Glutamatergic neuron (in vitro differentiated cells): ENCODE data around the gene LCK. TPM values are rescaled to one million over a fixed set of nuclear protein-coding genes. Genes with fewer than 3 reads are reported as not detected.

Source experiments
- DNase-seq: peaks from one replicate; pipeline ENCODE4 v3.0.0; 2022
- H3K27ac Mint-ChIP-seq: one replicate; pipeline ENCODE4 v1.8.0; 2020; ENCODE audit warnings: mild to moderate bottlenecking, mixed read lengths, inconsistent platforms; ENCODE audit not compliant: unreplicated experiment
- H3K27me3 Mint-ChIP-seq: one replicate; pipeline ENCODE4 v1.8.0; 2020; ENCODE audit warnings: mild to moderate bottlenecking, moderate library complexity, mixed read lengths, inconsistent platforms; ENCODE audit not compliant: unreplicated experiment
- H3K36me3 Mint-ChIP-seq: one replicate; pipeline ENCODE4 v1.8.0; 2020; ENCODE audit warnings: mild to moderate bottlenecking, mixed read lengths, inconsistent platforms; ENCODE audit not compliant: unreplicated experiment
- H3K4me1 Mint-ChIP-seq: one replicate; pipeline ENCODE4 v1.8.0; 2020; ENCODE audit warnings: mild to moderate bottlenecking, low read depth, mixed read lengths, inconsistent platforms; ENCODE audit not compliant: unreplicated experiment
- H3K4me3 Mint-ChIP-seq: one replicate; pipeline ENCODE4 v1.8.0; 2020; ENCODE audit warnings: mild to moderate bottlenecking, mixed read lengths, inconsistent platforms; ENCODE audit not compliant: unreplicated experiment
- H3K9me3 Mint-ChIP-seq: one replicate; pipeline ENCODE4 v1.8.0; 2020; ENCODE audit warnings: mild to moderate bottlenecking, moderate library complexity, mixed read lengths, inconsistent platforms; ENCODE audit not compliant: unreplicated experiment
- CTCF ChIP-seq: fragments of 200-600 bp; sonication (generic); IDR thresholded peaks from one replicate; pipeline ENCODE4 v1.5.0; 2021; ENCODE audit not compliant: partially characterized antibody, unreplicated experiment
- total RNA-seq: library from RNA; stranded (reverse); fragmentation: NEBNext Ultra II Directional; extraction: Animal tissue kit (Norgen Biotek cat#: 25700); gene quantifications from one replicate; pipeline ENCODE4 v1.2.1, GENCODE V29; 2021; ENCODE audit not compliant: unreplicated experiment

The LCK gene
- total RNA-seq, 1 donor from 2014 or later: 0.37 TPM

- DNase-seq: no peak
- peaks cover 9% of the 10 kb centered on the region for H3K9me3 Mint-ChIP-seq
- H3K27ac Mint-ChIP-seq: no peak within 1 kb of the TSS
- peaks cover 8% of the 10 kb centered on the region for H3K27me3 Mint-ChIP-seq
- H3K4me1 Mint-ChIP-seq: no peaks in the 10 kb centered on the region
- TF ChIP-seq CTCF: no peak
- H3K36me3 Mint-ChIP-seq: no peaks in the 10 kb centered on the region
- H3K4me3 Mint-ChIP-seq: no peak within 1 kb of the TSS
Observed at GRCh38 chr1:32208891-32209328, 42.2 kb upstream of the LCK start, which contains the start of gene DCDC2B. Gene DCDC2B, plus strand, starts transcription at chr1:32209089. Its CDS starts 5 bp downstream, at chr1:32209094.

GRCh38 chr1:32215629-32216480 lies 35.2 kb upstream of the LCK start:
- H3K27ac Mint-ChIP-seq: no peak overlapping the region
- H3K4me3 Mint-ChIP-seq: peak overlapping the region; percentile 38
- peaks cover 3% of the 10 kb centered on the region for H3K9me3 Mint-ChIP-seq
- peaks cover under 1% of the 10 kb centered on the region for H3K4me1 Mint-ChIP-seq
- TF ChIP-seq CTCF: peak; percentile 70
- DNase-seq: peak; percentile 82
- peaks cover 3% of the 10 kb centered on the region for H3K27me3 Mint-ChIP-seq
- peaks cover 7% of the 10 kb centered on the region for H3K36me3 Mint-ChIP-seq

- no peak for TF ChIP-seq CTCF
- Mint-ChIP-seq H3K4me1 (peaks cover 2% of the 10 kb centered on the region), H3K4me3 (no peak overlapping the region), H3K36me3 (peaks cover 7% of the 10 kb centered on the region), H3K27ac (no peak overlapping the region), H3K27me3 (peaks cover 3% of the 10 kb centered on the region), H3K9me3 (peaks cover under 1% of the 10 kb centered on the region)
- no peak for DNase-seq
Observed at GRCh38 chr1:32216566-32216965, 34.5 kb upstream of the LCK start.

GRCh38 chr1:32219022-32219421 lies 32.0 kb upstream of the LCK start:
- Mint-ChIP-seq H3K27ac (no peak overlapping the region), H3K9me3 (peaks cover 3% of the 10 kb centered on the region), H3K36me3 (peaks cover 7% of the 10 kb centered on the region), H3K27me3 (peaks cover 4% of the 10 kb centered on the region), H3K4me1 (peaks cover 2% of the 10 kb centered on the region), H3K4me3 (no peak overlapping the region)
- no peak for TF ChIP-seq CTCF
- DNase-seq: no peak
